Measurements from ENCODE around the gene CADPS2.
"Not testable (repeated sequence)": the region's sequence is repeated elsewhere in the genome, so short reads cannot be mapped to it uniquely, and the experiment has no call there.

CADPS2 gene

DNA sequence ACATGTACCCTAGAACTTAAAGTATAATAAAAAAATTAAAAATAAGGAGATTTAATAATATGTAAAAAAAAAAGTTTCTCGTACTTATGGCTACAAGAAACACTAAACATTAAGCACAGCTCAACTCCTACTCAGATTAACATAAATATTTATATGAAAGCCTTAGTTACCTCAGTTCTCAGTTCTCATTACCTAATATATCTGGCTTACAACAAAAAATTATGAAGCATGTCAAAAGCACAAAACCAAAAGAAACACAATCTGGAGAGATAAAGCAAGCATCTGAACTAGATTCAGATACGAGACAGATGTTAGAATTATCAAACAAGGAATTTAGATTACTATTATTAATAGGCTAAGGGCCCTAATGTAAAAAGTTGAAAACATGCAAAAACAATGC lies 227.4 kb downstream of the CADPS2 start:
- DNase-seq, result no peak

- no peak for DNase-seq
Measured at GRCh38 chr7:122653685-122654084, 232.6 kb downstream of the CADPS2 start.

DNA sequence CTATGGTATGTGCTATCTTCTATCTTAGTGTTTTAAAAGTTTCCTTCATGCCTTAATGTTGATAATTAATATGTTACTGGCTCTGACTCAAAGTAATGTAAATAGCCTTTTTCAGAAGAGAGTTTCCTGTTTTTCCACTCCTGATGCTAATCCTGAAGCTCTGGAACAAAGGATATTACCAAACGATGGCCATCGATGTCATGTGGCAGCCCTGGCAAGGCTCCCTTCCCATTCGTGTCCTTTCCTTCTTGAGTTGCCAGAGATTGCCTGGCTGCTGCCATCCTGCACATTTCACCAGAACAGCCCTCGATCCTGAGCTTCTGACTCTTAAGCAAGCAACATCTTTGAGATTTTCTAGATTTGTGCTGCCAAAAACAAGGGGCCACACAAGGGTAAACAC lies 233.4 kb downstream of the CADPS2 start:
- no peak for DNase-seq

- no peak for DNase-seq
Measured at GRCh38 chr7:122651451-122651850, 234.8 kb downstream of the CADPS2 start.

- DNase-seq, result no peak
Measured at GRCh38 chr7:122643250-122643649, 243.0 kb downstream of the CADPS2 start.

GRCh38 chr7:122638459-122638858 lies 247.8 kb downstream of the CADPS2 start:
- DNase-seq, result no peak

DNA sequence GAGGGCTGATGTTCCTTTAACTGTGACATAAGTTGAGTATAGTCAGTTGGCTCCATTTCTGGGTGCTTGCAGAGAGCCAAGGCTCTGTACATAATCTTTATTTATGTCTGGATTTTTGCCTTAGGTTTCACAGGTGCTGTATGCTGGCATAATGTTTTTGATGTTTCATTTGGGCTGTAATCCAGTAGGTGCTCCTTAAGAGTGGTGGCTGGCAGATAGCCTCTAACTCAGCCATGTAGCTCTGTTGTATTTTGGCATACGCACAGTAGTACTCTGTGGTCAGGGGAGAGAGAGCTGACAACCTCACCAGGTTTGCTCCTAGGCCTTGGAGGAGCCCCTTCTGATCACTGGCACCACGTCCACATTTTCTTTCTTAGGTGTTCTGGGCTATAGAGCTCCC lies 248.5 kb downstream of the CADPS2 start:
- no peak for DNase-seq

GRCh38 chr7:122635481-122635880 lies 250.8 kb downstream of the CADPS2 start:
- not testable (repeated sequence) for DNase-seq

- no peak for DNase-seq
Measured at GRCh38 chr7:122633472-122633871, 252.8 kb downstream of the CADPS2 start.

- DNase-seq, result no peak
Measured at GRCh38 chr7:122632238-122632637, 254.0 kb downstream of the CADPS2 start.

DNA sequence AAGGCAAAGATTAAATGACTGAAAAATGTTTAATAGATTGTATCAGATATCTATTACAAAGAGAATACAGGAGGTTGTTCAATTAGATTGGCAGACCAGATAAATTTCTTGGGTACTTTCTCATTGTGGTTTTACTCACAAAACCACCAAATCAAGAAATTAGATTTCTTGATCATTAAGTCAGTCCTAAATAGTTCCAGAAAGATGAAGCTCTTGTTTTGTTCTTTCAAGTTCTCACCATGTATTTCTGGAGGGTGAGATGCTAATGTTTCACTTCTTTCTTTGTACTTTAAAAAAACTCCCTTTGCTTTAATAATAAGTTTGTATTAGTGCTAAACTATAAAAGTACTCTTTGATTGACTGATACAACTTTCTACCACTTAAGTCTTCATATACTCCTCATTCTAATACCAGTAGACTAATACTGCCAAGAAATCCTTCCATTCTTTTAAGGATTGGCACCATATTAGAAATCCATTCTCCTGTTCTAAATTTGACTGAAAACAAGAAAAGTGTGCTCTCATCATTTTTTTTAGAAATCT lies 256.8 kb downstream of the CADPS2 start:
- DNase-seq, result no peak

DNA sequence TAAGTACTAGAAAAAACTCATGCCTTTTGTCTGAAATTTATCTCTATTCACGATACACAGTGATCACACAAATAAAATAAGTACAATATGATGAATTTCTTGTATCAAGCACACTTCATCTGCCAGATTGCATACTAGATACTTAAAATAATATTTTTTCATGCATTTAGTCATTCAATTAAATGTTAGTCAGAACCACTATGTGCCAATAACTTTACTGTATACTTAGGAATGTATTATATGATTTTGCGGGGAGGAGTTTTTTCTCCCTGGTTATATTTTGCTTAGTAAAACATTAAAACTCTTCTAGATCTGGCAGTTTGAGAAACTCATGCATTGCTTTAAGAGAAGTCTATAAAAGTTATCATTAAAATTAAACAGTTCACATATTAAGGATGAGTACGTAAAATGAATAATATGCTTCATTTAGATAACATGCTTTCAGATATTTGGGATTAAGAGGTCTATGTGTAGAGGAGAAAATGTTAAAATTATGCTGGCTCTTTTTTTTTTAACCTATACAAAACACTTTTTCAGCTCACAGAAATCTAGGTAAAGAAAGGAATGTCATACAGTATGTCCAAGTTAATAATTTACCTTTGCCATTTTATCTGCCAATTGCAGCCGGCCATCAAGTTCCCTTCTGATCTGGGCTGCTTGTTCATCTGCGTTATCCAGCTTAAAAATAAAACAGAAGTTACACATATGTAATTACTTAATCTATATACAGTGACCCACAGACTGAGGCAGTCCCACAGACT lies 257.4 kb downstream of the CADPS2 start:
- no peak for DNase-seq

- no peak for DNase-seq
Measured at GRCh38 chr7:122626785-122627184, 259.5 kb downstream of the CADPS2 start.

GRCh38 chr7:122622682-122623081 lies 263.6 kb downstream of the CADPS2 start:
- no peak for DNase-seq

DNA sequence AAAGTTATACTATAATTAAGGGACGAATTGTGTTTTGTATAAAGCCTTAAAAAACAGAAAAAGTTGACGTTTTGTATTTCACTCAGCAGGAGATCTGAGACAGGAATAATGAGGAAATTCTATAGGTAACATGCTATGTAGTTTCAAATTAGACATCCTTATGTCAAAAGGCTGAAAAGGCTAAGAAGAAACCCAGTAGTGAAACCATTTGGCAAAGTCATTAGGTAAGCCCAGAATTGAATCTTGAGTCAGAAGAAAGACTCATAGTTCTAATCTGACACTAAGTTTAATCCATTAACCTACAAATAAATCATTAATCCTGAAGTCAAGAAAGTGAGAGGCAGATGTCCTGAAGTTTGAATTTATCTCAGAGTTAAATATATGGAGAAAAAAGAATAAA lies 266.6 kb downstream of the CADPS2 start:
- DNase-seq, result no peak

DNA sequence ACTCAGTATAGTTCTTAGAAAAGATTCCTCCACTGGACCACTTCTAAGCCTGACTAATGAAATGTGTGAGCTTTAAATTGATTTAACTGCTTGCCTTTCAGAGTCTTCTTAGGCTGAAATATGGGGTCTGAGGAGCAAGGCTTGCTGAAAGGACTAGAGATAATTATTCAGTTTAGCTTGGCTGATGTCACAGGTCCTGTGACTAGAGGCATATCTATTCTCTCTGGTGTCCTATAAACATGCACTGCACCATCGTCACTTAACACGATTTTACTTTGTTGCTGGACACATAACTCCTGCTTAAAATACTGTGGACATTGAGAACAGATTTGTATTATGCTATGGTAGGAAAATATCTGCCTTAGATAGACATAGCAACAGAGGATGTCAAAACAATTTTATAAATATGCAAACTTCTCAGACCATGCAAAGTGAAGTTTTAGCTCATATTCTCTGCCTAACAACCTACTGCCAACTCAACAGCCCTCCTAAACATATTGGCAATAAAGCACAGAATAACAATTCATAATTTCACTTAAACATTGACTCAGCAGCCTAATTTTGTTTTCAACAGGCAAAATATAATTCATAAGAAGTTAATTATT lies 267.6 kb downstream of the CADPS2 start:
- DNase-seq, result no peak

DNA sequence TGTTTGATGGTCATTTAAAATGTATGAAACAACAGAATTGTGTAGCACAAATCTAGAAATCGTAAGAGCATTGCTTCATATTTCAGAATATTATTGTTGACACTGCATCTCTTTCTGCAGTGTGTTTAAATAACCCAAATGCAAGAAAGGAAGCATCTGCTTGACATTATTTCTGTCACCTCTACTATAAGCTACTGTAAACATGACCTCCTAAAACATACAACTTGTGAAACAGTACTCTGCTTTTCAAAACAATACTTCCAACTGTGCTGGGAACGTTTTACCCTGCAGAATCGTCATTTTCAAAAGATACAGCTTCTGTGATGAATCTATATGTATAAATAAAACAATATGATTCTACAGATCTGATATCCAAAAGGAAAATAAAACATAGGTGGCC lies 269.3 kb downstream of the CADPS2 start:
- DNase-seq, result no peak

DNA sequence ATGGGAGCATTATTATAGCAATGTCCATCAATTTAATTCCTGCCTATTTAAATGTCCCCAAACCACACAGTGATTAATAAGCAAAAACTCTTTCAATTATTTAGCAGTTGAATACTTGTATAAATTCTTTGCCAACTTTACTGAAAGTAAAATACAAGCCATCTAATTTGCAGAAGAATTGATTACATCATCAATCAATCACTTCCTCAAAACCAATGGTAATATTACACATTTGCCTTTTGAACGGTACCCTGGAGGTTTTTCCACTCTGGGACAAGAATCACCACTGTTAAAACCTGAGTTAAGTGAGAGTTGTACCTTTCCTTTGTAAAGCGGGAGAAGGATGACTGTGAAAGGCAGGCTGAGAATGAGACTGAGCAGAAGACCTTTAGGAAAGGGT lies 280.3 kb downstream of the CADPS2 start:
- DNase-seq, result no peak

- DNase-seq, result no peak
Measured at GRCh38 chr7:122604251-122604650, 282.0 kb downstream of the CADPS2 start.

DNA sequence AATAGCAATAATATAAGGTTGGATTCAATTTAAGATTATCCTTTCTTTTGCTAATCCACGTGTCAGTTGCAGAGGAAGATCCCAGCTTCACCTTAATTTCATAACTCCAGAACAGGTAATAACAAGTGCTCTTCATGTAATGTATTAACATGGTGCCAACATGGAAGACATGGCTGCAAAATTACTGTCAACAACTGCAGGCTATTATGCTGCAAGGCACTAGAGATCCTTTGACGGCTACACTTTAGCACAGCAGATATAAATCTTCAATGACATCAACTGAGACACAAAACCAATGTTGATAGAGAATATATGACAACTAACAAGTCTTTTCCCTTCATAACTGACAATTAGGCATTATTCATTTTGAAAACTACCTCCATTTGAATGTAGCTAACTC lies 283.5 kb downstream of the CADPS2 start:
- no peak for DNase-seq

DNA sequence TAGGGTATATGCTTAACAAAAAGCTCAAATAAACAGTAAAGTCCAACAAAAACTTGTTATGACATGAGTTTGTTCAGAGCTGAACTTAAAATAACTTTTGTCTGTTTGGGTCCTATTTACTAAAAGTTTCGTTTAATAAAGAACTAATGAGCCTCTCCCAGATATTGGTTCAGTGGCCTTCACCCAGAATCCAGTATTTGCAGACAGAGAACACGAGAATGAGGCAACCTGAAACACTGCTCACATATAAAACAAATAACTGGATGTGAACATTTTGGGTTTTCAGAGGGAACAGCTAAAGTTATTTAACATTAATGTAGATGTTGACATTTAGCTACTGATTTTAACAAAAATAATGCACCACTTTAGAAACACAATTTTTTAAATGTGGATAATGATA lies 285.6 kb downstream of the CADPS2 start:
- DNase-seq, result no peak

- no peak for DNase-seq
Measured at GRCh38 chr7:122600042-122600441, 286.2 kb downstream of the CADPS2 start.

GRCh38 chr7:122597277-122597676 lies 289.0 kb downstream of the CADPS2 start:
- DNase-seq, result no peak

- DNase-seq, result no peak
Measured at GRCh38 chr7:122595885-122596284, 290.4 kb downstream of the CADPS2 start.

GRCh38 chr7:122588621-122589020 lies 297.6 kb downstream of the CADPS2 start:
- no peak for DNase-seq
